ENCODE results near the gene NPTX1.

Gene NPTX1

GRCh38 chr17:80477647-80478478 is 1.5 kb upstream of the NPTX1 start:
- peak; percentile 11 for DNase-seq

- no peak for DNase-seq
Measured at GRCh38 chr17:80476877-80477646, 655 bp upstream of the NPTX1 start.

- DNase-seq, result no peak
Measured at GRCh38 chr17:80474961-80475909, 1.2 kb downstream of the NPTX1 start.

- peak; percentile 46 for DNase-seq
Measured at GRCh38 chr17:80474231-80474960, 2.0 kb downstream of the NPTX1 start.

- DNase-seq, result no peak
Measured at GRCh38 chr17:80473701-80474100, 2.7 kb downstream of the NPTX1 start.

GRCh38 chr17:80472996-80473395 is 3.4 kb downstream of the NPTX1 start:
- DNase-seq, result no peak

- DNase-seq, result no peak
Measured at GRCh38 chr17:80471922-80472321, 4.5 kb downstream of the NPTX1 start.

GRCh38 chr17:80470603-80471002 is 5.8 kb downstream of the NPTX1 start:
- DNase-seq, result no peak

- no peak for DNase-seq
Measured at GRCh38 chr17:80469667-80470066, 6.7 kb downstream of the NPTX1 start.

GRCh38 chr17:80468781-80469493 is 7.5 kb downstream of the NPTX1 start:
- DNase-seq, result no peak

- DNase-seq, result no peak
Measured at GRCh38 chr17:80468242-80468641, 8.2 kb downstream of the NPTX1 start.

GRCh38 chr17:80466188-80466705 is 10.2 kb downstream of the NPTX1 start:
- no peak for DNase-seq

GRCh38 chr17:80465327-80465974 is 11.0 kb downstream of the NPTX1 start:
- no peak for DNase-seq

GRCh38 chr17:80464486-80464885 is 11.9 kb downstream of the NPTX1 start:
- DNase-seq, result no peak

GRCh38 chr17:80463784-80464400 is 12.5 kb downstream of the NPTX1 start:
- DNase-seq, result no peak

GRCh38 chr17:80461528-80462160 is 14.8 kb downstream of the NPTX1 start:
- no peak for DNase-seq

- DNase-seq, result no peak
Measured at GRCh38 chr17:80460429-80460834, 16.0 kb downstream of the NPTX1 start.

GRCh38 chr17:80459234-80459633 is 17.2 kb downstream of the NPTX1 start:
- DNase-seq, result no peak

GRCh38 chr17:80458016-80458415 is 18.4 kb downstream of the NPTX1 start:
- no peak for DNase-seq
